ENCODE results near the gene BMPER. TPM values are rescaled to one million over a fixed set of nuclear protein-coding genes. Genes with fewer than 3 reads are reported as not detected.
A peak's percentile ranks its signal among the peaks of the same experiment; 100 is the strongest.

The BMPER gene
- polyA plus RNA-seq, 1 of the 3 experiments (the other 2 are of a cell fraction) = 20.0 TPM

DNA sequence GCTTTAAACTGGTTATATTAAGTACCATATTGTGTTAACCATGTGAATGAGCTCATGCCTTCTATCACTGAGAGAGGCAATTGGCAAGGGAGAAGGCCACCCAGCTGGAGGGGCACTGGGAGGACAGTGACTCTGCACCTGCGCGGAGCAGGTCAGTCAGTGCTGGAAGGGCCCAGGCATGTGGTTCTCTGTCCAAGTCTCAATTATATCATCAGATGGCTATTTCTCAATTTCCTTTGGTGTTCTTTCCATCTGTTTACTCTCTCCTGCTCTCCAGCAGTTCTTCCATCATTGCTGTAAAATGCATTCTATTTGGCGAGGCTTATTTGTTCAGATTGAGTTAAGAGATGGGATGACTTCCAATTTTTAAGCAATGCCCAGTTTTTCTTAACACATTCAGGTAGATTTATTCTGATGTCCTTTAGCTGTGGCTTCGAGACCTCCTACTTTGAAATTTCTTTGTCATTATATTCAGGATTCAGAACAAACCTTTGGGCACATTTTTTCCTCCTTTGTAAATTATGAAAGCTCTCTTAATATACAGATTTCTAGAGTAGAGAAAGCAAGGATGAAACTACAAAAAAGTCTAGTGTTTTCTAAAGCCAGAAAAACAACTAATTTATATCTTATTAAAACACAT is 159.3 kb downstream of the BMPER start:
- Histone ChIP-seq H3K4me2 (no peak overlapping the region), H3K9me3 (no peaks in the 10 kb centered on the region)
- no peak for DNase-seq
- TF ChIP-seq, protein P1, sequence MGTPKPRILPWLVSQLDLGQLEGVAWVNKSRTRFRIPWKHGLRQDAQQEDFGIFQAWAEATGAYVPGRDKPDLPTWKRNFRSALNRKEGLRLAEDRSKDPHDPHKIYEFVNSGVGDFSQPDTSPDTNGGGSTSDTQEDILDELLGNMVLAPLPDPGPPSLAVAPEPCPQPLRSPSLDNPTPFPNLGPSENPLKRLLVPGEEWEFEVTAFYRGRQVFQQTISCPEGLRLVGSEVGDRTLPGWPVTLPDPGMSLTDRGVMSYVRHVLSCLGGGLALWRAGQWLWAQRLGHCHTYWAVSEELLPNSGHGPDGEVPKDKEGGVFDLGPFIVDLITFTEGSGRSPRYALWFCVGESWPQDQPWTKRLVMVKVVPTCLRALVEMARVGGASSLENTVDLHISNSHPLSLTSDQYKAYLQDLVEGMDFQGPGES (IDR thresholded peaks at IDR 0.05; ENCODE audit: low read depth, low read length) = no peak
- TF ChIP-seq TCF12 (IDR thresholded peaks at IDR 0.05) (peak; percentile 89), POLR2AphosphoS5 (IDR thresholded peaks at IDR 0.05; ENCODE audit: low read depth, low read length) (no peak), TEAD4 (IDR thresholded peaks at IDR 0.05; ENCODE audit: borderline replicate concordance, insufficient read depth) (peak; percentile 48; the same call in 1 of the 2 replicates), RXRA (IDR thresholded peaks at IDR 0.05; ENCODE audit: borderline replicate concordance, low read depth) (peak; percentile 46; the same call in 1 of the 2 replicates), GABPA (IDR thresholded peaks at IDR 0.05; ENCODE audit: low read depth) (no peak), SIN3A (IDR thresholded peaks at IDR 0.05; ENCODE audit: borderline replicate concordance, low read depth, low read length) (no peak), NRF1 (IDR thresholded peaks at IDR 0.05; ENCODE audit: low read depth, low read length) (no peak; the same call in 1 of the 2 replicates), RFX5 (IDR thresholded peaks at IDR 0.05; ENCODE audit: low read length) (no peak), SMC3 (IDR thresholded peaks at IDR 0.05; ENCODE audit: low read depth, low read length) (no peak), MXI1 (IDR thresholded peaks at IDR 0.05; ENCODE audit: low read depth, low read length) (no peak), CHD2 (IDR thresholded peaks at IDR 0.05; ENCODE audit: low read length, partially characterized antibody) (no peak), JUND (IDR thresholded peaks at IDR 0.05) (peak; percentile 52; the same call in 1 of the 2 replicates), MEF2A (IDR thresholded peaks at IDR 0.05; ENCODE audit: borderline replicate concordance, low read depth) (no peak), EP300 (IDR thresholded peaks at IDR 0.05; ENCODE audit: borderline replicate concordance in 1 of 2, low read depth in 1 of 2, low read length in 1 of 2) (peak in 1 of 2 experiments; percentile 85; a peak in 2 of 4 replicates), TAF1 (IDR thresholded peaks at IDR 0.05; ENCODE audit: borderline replicate concordance, low read depth, low read length) (no peak), YY1 (IDR thresholded peaks at IDR 0.05; ENCODE audit: low read depth) (peak; percentile 44; the same call in 1 of the 2 replicates), RAD21 (IDR thresholded peaks at IDR 0.05; ENCODE audit: low read length) (no peak), ELF1 (IDR thresholded peaks at IDR 0.05) (no peak), FOXJ3 (CRISPR knock-in tag; IDR thresholded peaks at IDR 0.05) (no peak), FOSL2 (IDR thresholded peaks at IDR 0.05; ENCODE audit: borderline replicate concordance, low read depth) (peak; percentile 19; the same call in 1 of the 2 replicates), EZH2phosphoT487 (IDR thresholded peaks at IDR 0.05; ENCODE audit: borderline replicate concordance, low read depth) (no peak), GATA2 (CRISPR knock-in tag; IDR thresholded peaks at IDR 0.05) (no peak), FOXM1 (IDR thresholded peaks at IDR 0.05; ENCODE audit: low read depth) (0 out of 2 replicates have a peak, but pooled peaks have one; percentile 62)
- TF ChIP-seq, protein P2, sequence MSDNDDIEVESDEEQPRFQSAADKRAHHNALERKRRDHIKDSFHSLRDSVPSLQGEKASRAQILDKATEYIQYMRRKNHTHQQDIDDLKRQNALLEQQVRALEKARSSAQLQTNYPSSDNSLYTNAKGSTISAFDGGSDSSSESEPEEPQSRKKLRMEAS (IDR thresholded peaks at IDR 0.05; ENCODE audit: low read depth) = peak; percentile 51
- TF ChIP-seq, protein P3, sequence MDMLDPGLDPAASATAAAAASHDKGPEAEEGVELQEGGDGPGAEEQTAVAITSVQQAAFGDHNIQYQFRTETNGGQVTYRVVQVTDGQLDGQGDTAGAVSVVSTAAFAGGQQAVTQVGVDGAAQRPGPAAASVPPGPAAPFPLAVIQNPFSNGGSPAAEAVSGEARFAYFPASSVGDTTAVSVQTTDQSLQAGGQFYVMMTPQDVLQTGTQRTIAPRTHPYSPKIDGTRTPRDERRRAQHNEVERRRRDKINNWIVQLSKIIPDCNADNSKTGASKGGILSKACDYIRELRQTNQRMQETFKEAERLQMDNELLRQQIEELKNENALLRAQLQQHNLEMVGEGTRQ (IDR thresholded peaks at IDR 0.05; ENCODE audit: borderline replicate concordance, low read depth, low read length) = no peak
- TF ChIP-seq, protein P4, sequence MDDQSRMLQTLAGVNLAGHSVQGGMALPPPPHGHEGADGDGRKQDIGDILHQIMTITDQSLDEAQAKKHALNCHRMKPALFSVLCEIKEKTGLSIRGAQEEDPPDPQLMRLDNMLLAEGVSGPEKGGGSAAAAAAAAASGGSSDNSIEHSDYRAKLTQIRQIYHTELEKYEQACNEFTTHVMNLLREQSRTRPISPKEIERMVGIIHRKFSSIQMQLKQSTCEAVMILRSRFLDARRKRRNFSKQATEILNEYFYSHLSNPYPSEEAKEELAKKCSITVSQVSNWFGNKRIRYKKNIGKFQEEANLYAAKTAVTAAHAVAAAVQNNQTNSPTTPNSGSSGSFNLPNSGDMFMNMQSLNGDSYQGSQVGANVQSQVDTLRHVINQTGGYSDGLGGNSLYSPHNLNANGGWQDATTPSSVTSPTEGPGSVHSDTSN (IDR thresholded peaks at IDR 0.05) = peak; percentile 54
- TF ChIP-seq, protein P5, sequence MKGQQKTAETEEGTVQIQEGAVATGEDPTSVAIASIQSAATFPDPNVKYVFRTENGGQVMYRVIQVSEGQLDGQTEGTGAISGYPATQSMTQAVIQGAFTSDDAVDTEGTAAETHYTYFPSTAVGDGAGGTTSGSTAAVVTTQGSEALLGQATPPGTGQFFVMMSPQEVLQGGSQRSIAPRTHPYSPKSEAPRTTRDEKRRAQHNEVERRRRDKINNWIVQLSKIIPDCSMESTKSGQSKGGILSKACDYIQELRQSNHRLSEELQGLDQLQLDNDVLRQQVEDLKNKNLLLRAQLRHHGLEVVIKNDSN (IDR thresholded peaks at IDR 0.05; ENCODE audit: borderline replicate concordance, low read depth) = no peak
- TF ChIP-seq, protein P6, sequence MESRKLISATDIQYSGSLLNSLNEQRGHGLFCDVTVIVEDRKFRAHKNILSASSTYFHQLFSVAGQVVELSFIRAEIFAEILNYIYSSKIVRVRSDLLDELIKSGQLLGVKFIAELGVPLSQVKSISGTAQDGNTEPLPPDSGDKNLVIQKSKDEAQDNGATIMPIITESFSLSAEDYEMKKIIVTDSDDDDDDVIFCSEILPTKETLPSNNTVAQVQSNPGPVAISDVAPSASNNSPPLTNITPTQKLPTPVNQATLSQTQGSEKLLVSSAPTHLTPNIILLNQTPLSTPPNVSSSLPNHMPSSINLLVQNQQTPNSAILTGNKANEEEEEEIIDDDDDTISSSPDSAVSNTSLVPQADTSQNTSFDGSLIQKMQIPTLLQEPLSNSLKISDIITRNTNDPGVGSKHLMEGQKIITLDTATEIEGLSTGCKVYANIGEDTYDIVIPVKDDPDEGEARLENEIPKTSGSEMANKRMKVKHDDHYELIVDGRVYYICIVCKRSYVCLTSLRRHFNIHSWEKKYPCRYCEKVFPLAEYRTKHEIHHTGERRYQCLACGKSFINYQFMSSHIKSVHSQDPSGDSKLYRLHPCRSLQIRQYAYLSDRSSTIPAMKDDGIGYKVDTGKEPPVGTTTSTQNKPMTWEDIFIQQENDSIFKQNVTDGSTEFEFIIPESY (IDR thresholded peaks at IDR 0.05; ENCODE audit: borderline replicate concordance, low read depth) = no peak

More for the DNA sequence above, 159.3 kb downstream of the BMPER start:
- Histone ChIP-seq H4K20me1 (ENCODE audit: insufficient read depth) (no peaks in the 10 kb centered on the region), H3K36me3 (replicated peaks in 1 of 2; ENCODE audit: control insufficient read depth in 1 of 2, insufficient read depth in 2 of 2, low read length in 1 of 2) (no peaks in the 10 kb centered on the region), H3K9me2 (no peaks in the 10 kb centered on the region), H3K4me3 (ENCODE audit: low read depth in 2 of 2, low read length in 1 of 2) (no peak overlapping the region), H3F3A (replicated peaks; ENCODE audit: insufficient read depth) (peaks cover 22% of the 10 kb centered on the region), H3K9ac (no peak overlapping the region), H3K27me3 (ENCODE audit: insufficient read depth) (no peaks in the 10 kb centered on the region), H3K79me2 (ENCODE audit: insufficient read depth) (no peaks in the 10 kb centered on the region), H2AFZ (ENCODE audit: low read depth) (no peak overlapping the region), H3K4me1 (ENCODE audit: control insufficient read depth in 1 of 2, insufficient read depth in 2 of 2, low read depth in 1 of 2, low read length in 1 of 2) (peaks cover 4 to 58% of the 10 kb centered on the region in 2 experiments; a peak in 2 of 4 replicates), H3K27ac (ENCODE audit: low read depth in 2 of 2, low read length in 1 of 2) (no peak overlapping the region)
- 49% methylated on average over 4 of the region's 4 CpGs for WGBS (ENCODE audit: low lambda C conversion rate)
- ChIA-PET POLR2A (no interaction called here), CTCF (no interaction called here)
